ENCODE data around the gene CDX1.

CDX1 gene

DNA sequence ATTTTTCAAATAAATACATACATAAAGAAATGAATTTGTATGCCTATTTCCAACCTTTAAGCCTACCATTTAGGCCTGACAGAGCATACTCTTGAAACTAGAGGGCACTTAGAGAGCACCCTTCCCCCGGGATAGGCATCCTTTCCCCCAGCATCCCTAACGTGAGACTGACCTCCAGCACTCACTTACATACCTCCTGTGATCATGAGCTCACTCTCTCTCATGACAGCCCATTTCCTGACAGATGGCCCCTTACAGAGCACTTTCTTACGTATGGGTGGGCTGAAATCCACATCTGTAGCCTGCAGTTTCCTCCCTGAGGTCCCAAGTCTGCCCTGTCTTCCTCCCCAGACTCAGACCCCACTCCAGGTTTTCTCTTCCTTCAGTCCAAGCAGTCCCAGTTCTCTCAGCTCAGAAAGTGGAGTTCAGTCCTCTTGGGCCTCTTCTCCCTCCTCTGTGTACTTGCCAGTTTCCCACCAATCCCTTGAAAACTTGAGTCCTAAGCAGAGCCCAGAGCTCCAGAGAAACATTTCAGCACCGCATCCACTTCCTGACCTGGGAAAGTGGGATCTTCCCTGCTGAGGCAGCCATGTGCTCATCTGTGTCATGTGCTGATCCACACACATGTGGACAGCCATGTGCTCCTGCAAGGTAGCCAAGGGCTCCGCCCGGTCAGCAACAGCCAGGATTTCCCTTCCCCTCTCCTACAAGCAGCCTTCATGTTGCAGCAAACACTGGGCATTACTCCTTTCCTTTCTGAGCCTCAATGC lies 2.2 kb upstream of the CDX1 start:
- no peak overlapping the region for H4K8ac ChIP-seq (ENCODE audit: low read depth, low read length)
- H3K4ac ChIP-seq (ENCODE audit: low read depth, low read length), result no peak overlapping the region
- H3K36me3 ChIP-seq (ENCODE audit: control insufficient read depth, insufficient read depth, low read length), result no peaks in the 10 kb centered on the region
- no peak overlapping the region for H3K18ac ChIP-seq (ENCODE audit: low read length)
- H3K79me2 ChIP-seq (ENCODE audit: control insufficient read depth, insufficient read depth, low read length), result no peaks in the 10 kb centered on the region
- no peak overlapping the region for H3K4me2 ChIP-seq (ENCODE audit: low read length)
- no peak overlapping the region for H3K27ac ChIP-seq (ENCODE audit: low read depth, low read length)
- no CpG with 5 or more reads among the region's 6 CpGs for WGBS (ENCODE audit: extremely low coverage, insufficient coverage, low lambda C conversion rate)
- H2BK15ac ChIP-seq (replicated peaks; ENCODE audit: low read depth), result no peak overlapping the region
- H2BK5ac ChIP-seq (ENCODE audit: low read length), result no peak overlapping the region
- no peak overlapping the region for H3K4me3 ChIP-seq (ENCODE audit: low read length)
- H3K56ac ChIP-seq (ENCODE audit: low read length), result no peak overlapping the region
- H3K79me1 ChIP-seq (ENCODE audit: low read length), result no peaks in the 10 kb centered on the region
- H3K4me1 ChIP-seq (ENCODE audit: control insufficient read depth, low read depth, low read length), result peaks cover 7% of the 10 kb centered on the region
- no peak overlapping the region for H3K9ac ChIP-seq (ENCODE audit: low read length)
- no peak overlapping the region for H4K5ac ChIP-seq (ENCODE audit: low read length)
- H3K27me3 ChIP-seq (ENCODE audit: insufficient read depth, low read length, poor library complexity), result no peaks in the 10 kb centered on the region
- H3K23ac ChIP-seq (ENCODE audit: low read length), result no peak overlapping the region
- H2AK5ac ChIP-seq (ENCODE audit: low read length), result no peak overlapping the region
- no peak for DNase-seq
- H2BK120ac ChIP-seq (ENCODE audit: low read depth, low read length), result no peak overlapping the region

DNA sequence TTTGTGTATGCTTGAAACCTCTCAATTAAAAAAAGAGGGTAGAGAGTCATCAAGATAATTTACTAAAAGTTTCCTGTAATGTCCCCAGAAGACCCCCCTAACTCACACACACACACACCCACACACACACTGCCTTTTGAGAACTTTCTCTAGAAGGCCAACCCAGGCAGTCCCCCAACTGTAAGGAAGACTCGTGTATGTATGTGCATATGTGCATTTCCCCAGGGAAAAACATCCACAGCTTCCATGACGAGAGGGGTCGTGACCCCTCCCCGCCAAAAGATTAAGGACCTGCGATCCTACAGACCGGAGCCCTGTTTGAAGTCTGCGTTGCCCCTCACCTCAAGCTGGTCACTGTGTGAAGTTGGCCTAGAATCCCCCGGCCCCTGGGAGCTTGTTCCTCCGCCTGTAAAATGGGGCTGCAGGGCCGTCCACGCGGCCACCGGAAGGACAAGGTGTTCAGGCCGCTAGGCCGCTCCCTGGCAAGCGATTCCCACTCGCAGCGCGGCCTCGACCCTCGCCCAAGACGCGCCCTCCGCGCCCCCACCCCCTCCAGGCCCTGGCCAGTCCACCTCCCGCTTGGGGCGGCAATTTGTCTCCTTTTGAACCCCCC lies 435 bp upstream of the CDX1 start:
- peak overlapping the region; percentile 21 for H3K18ac ChIP-seq (ENCODE audit: low read length)
- no peaks in the 10 kb centered on the region for H3K79me2 ChIP-seq (ENCODE audit: control insufficient read depth, insufficient read depth, low read length)
- no peak overlapping the region for H3K9ac ChIP-seq (ENCODE audit: low read length)
- no peak overlapping the region for H3K4me2 ChIP-seq (ENCODE audit: low read length)
- DNase-seq, result no peak
- H4K5ac ChIP-seq (ENCODE audit: low read length), result no peak overlapping the region
- H2BK15ac ChIP-seq (replicated peaks; ENCODE audit: low read depth), result no peak overlapping the region
- no peak overlapping the region for H3K4ac ChIP-seq (ENCODE audit: low read depth, low read length)
- H3K4me3 ChIP-seq (ENCODE audit: low read length), result no peak overlapping the region
- H3K79me1 ChIP-seq (ENCODE audit: low read length), result no peaks in the 10 kb centered on the region
- H3K36me3 ChIP-seq (ENCODE audit: control insufficient read depth, insufficient read depth, low read length), result no peaks in the 10 kb centered on the region
- H3K23ac ChIP-seq (ENCODE audit: low read length), result no peak overlapping the region
- H3K27me3 ChIP-seq (ENCODE audit: insufficient read depth, low read length, poor library complexity), result no peaks in the 10 kb centered on the region
- peak overlapping the region; percentile 75 for H3K56ac ChIP-seq (ENCODE audit: low read length)
- H3K27ac ChIP-seq (ENCODE audit: low read depth, low read length), result no peak overlapping the region
- no peak overlapping the region for H2AK5ac ChIP-seq (ENCODE audit: low read length)
- H3K4me1 ChIP-seq (ENCODE audit: control insufficient read depth, low read depth, low read length), result peaks cover 2% of the 10 kb centered on the region
- no peak overlapping the region for H2BK120ac ChIP-seq (ENCODE audit: low read depth, low read length)
- no peak overlapping the region for H2BK5ac ChIP-seq (ENCODE audit: low read length)
- no peak overlapping the region for H4K8ac ChIP-seq (ENCODE audit: low read depth, low read length)
- no CpG with 5 or more reads among the region's 27 CpGs for WGBS (ENCODE audit: extremely low coverage, insufficient coverage, low lambda C conversion rate)

DNA sequence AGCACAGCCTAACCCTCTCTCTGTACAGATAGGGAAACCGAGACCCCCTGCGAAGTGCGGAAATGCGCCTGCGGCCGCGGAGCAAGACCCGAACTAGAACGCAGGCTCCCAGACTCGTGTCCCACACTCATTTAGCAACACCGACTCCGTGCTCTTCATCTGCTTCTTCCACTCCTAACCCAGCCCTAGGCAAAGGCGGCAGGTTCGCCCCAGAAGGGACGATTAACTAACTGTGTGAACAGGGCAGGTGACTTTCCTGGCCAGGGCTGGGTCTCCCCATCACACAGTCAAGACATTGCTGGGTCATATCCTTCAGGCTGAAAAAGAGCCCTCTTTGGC lies 903 bp downstream of the CDX1 start:
- no CpG with 5 or more reads among the region's 15 CpGs for WGBS (ENCODE audit: extremely low coverage, insufficient coverage, low lambda C conversion rate)
- Histone ChIP-seq H4K5ac (ENCODE audit: low read length) (no peak overlapping the region), H2AK5ac (ENCODE audit: low read length) (no peak overlapping the region), H3K4ac (ENCODE audit: low read depth, low read length) (no peak overlapping the region), H3K4me2 (ENCODE audit: low read length) (no peak overlapping the region), H3K36me3 (ENCODE audit: control insufficient read depth, insufficient read depth, low read length) (no peaks in the 10 kb centered on the region), H4K8ac (ENCODE audit: low read depth, low read length) (no peak overlapping the region), H3K27me3 (ENCODE audit: insufficient read depth, low read length, poor library complexity) (no peaks in the 10 kb centered on the region), H2BK15ac (replicated peaks; ENCODE audit: low read depth) (no peak overlapping the region), H3K79me1 (ENCODE audit: low read length) (no peaks in the 10 kb centered on the region), H3K23ac (ENCODE audit: low read length) (no peak overlapping the region), H3K9ac (ENCODE audit: low read length) (no peak overlapping the region), H3K56ac (ENCODE audit: low read length) (peak overlapping the region; percentile 17), H3K4me3 (ENCODE audit: low read length) (no peak overlapping the region), H3K4me1 (ENCODE audit: control insufficient read depth, low read depth, low read length) (no peaks in the 10 kb centered on the region), H3K79me2 (ENCODE audit: control insufficient read depth, insufficient read depth, low read length) (no peaks in the 10 kb centered on the region), H2BK5ac (ENCODE audit: low read length) (no peak overlapping the region), H3K27ac (ENCODE audit: low read depth, low read length) (no peak overlapping the region), H3K18ac (ENCODE audit: low read length) (peak overlapping the region; percentile 43), H2BK120ac (ENCODE audit: low read depth, low read length) (no peak overlapping the region)
- DNase-seq, result peak; percentile 38

DNA sequence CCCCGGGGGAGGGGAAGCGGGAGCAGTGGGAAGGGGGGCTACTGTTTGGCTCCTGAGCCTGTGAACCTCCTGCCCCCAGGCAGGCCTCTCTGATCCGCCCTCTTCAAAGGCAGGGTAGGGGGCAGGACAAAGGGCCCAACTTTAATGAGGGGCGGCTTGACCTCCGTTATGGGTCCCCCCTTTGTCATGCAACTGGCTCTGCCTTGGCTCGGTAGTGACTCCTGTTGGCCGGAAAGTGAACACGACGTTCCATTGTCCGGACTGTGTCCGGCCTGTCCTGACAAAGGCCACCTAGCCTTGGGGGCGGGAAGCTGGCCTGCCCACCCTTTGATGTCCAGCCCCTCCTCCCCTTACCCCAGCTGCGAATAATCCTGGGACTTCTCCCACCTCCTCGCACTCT lies 1.3 kb downstream of the CDX1 start:
- peak; percentile 30 for DNase-seq
- H3K4ac ChIP-seq (ENCODE audit: low read depth, low read length), result no peak overlapping the region
- no peak overlapping the region for H3K18ac ChIP-seq (ENCODE audit: low read length)
- no peaks in the 10 kb centered on the region for H3K36me3 ChIP-seq (ENCODE audit: control insufficient read depth, insufficient read depth, low read length)
- H2BK120ac ChIP-seq (ENCODE audit: low read depth, low read length), result no peak overlapping the region
- WGBS (ENCODE audit: extremely low coverage, insufficient coverage, low lambda C conversion rate), result no CpG with 5 or more reads among the region's 14 CpGs
- no peak overlapping the region for H3K4me2 ChIP-seq (ENCODE audit: low read length)
- H3K4me1 ChIP-seq (ENCODE audit: control insufficient read depth, low read depth, low read length), result no peaks in the 10 kb centered on the region
- H2BK15ac ChIP-seq (replicated peaks; ENCODE audit: low read depth), result no peak overlapping the region
- H3K79me2 ChIP-seq (ENCODE audit: control insufficient read depth, insufficient read depth, low read length), result no peaks in the 10 kb centered on the region
- no peak overlapping the region for H3K4me3 ChIP-seq (ENCODE audit: low read length)
- H3K9ac ChIP-seq (ENCODE audit: low read length), result no peak overlapping the region
- H2BK5ac ChIP-seq (ENCODE audit: low read length), result no peak overlapping the region
- no peaks in the 10 kb centered on the region for H3K79me1 ChIP-seq (ENCODE audit: low read length)
- H3K27me3 ChIP-seq (ENCODE audit: insufficient read depth, low read length, poor library complexity), result no peaks in the 10 kb centered on the region
- no peak overlapping the region for H3K56ac ChIP-seq (ENCODE audit: low read length)
- H4K5ac ChIP-seq (ENCODE audit: low read length), result no peak overlapping the region
- H3K27ac ChIP-seq (ENCODE audit: low read depth, low read length), result no peak overlapping the region
- H4K8ac ChIP-seq (ENCODE audit: low read depth, low read length), result no peak overlapping the region
- no peak overlapping the region for H3K23ac ChIP-seq (ENCODE audit: low read length)
- H2AK5ac ChIP-seq (ENCODE audit: low read length), result no peak overlapping the region

DNA sequence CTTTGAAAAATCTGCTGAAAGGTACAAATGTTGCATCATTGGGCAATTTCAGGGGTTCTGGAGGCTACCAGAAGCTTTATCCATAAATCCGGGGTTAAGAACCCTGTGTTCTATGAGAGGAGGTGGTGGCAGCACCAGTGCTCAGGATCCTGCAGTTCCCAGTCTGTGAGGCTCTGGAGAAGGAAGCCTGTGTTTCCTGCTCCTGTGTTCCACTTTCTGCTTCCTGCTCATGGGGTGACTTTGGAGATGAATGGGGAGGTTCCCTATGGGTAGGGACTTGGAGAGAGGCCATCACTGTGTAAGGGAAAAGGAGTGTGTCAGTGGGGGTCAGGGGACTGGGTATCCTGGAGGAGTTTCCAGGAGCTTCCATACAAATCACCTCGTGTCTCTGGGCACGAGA lies 2.3 kb downstream of the CDX1 start:
- DNase-seq, result no peak
- no peak overlapping the region for H3K9ac ChIP-seq (ENCODE audit: low read length)
- H3K27ac ChIP-seq (ENCODE audit: low read depth, low read length), result no peak overlapping the region
- H3K56ac ChIP-seq (ENCODE audit: low read length), result no peak overlapping the region
- no peak overlapping the region for H2BK5ac ChIP-seq (ENCODE audit: low read length)
- H3K18ac ChIP-seq (ENCODE audit: low read length), result no peak overlapping the region
- H3K4ac ChIP-seq (ENCODE audit: low read depth, low read length), result no peak overlapping the region
- no peak overlapping the region for H3K23ac ChIP-seq (ENCODE audit: low read length)
- H3K4me3 ChIP-seq (ENCODE audit: low read length), result no peak overlapping the region
- H3K4me1 ChIP-seq (ENCODE audit: control insufficient read depth, low read depth, low read length), result no peaks in the 10 kb centered on the region
- no peaks in the 10 kb centered on the region for H3K27me3 ChIP-seq (ENCODE audit: insufficient read depth, low read length, poor library complexity)
- H2AK5ac ChIP-seq (ENCODE audit: low read length), result no peak overlapping the region
- H4K8ac ChIP-seq (ENCODE audit: low read depth, low read length), result no peak overlapping the region
- no peaks in the 10 kb centered on the region for H3K79me1 ChIP-seq (ENCODE audit: low read length)
- no CpG with 5 or more reads among the region's 3 CpGs for whole genome bisulfite sequencing (ENCODE audit: extremely low coverage, insufficient coverage, low lambda C conversion rate)
- no peak overlapping the region for H3K4me2 ChIP-seq (ENCODE audit: low read length)
- H2BK15ac ChIP-seq (replicated peaks; ENCODE audit: low read depth), result no peak overlapping the region
- no peak overlapping the region for H2BK120ac ChIP-seq (ENCODE audit: low read depth, low read length)
- H3K79me2 ChIP-seq (ENCODE audit: control insufficient read depth, insufficient read depth, low read length), result no peaks in the 10 kb centered on the region
- no peaks in the 10 kb centered on the region for H3K36me3 ChIP-seq (ENCODE audit: control insufficient read depth, insufficient read depth, low read length)
- no peak overlapping the region for H4K5ac ChIP-seq (ENCODE audit: low read length)

DNA sequence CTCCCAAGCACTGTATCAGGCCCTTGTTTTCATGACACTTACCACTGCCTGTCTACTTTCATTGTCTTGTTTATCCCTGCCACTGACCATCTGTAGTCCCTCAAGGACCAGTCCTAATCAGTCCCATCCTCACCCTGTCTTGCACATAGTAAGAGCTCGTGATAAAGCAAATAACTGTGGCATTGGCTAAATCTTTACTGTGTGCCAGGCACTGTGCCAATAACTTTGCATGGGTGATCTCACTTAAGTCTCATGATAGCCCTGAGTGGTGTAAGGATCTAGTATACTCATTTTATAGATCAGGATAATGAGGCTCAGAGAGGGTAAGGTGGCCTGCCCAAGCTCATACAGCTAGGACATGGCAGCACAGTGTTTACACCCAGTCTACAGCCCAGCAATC lies 5.6 kb downstream of the CDX1 start:
- no peak overlapping the region for H2BK120ac ChIP-seq (ENCODE audit: low read depth, low read length)
- H3K36me3 ChIP-seq (ENCODE audit: control insufficient read depth, insufficient read depth, low read length), result no peaks in the 10 kb centered on the region
- H4K5ac ChIP-seq (ENCODE audit: low read length), result no peak overlapping the region
- H2BK15ac ChIP-seq (replicated peaks; ENCODE audit: low read depth), result no peak overlapping the region
- no peaks in the 10 kb centered on the region for H3K79me2 ChIP-seq (ENCODE audit: control insufficient read depth, insufficient read depth, low read length)
- H3K9ac ChIP-seq (ENCODE audit: low read length), result no peak overlapping the region
- H2BK5ac ChIP-seq (ENCODE audit: low read length), result no peak overlapping the region
- H2AK5ac ChIP-seq (ENCODE audit: low read length), result no peak overlapping the region
- no CpG with 5 or more reads among the region's 1 CpG for WGBS (ENCODE audit: extremely low coverage, insufficient coverage, low lambda C conversion rate)
- H3K79me1 ChIP-seq (ENCODE audit: low read length), result no peaks in the 10 kb centered on the region
- H3K27ac ChIP-seq (ENCODE audit: low read depth, low read length), result no peak overlapping the region
- DNase-seq, result no peak
- H3K4me3 ChIP-seq (ENCODE audit: low read length), result no peak overlapping the region
- H4K8ac ChIP-seq (ENCODE audit: low read depth, low read length), result no peak overlapping the region
- H3K56ac ChIP-seq (ENCODE audit: low read length), result no peak overlapping the region
- H3K4me1 ChIP-seq (ENCODE audit: control insufficient read depth, low read depth, low read length), result no peaks in the 10 kb centered on the region
- H3K4ac ChIP-seq (ENCODE audit: low read depth, low read length), result no peak overlapping the region
- H3K27me3 ChIP-seq (ENCODE audit: insufficient read depth, low read length, poor library complexity), result no peaks in the 10 kb centered on the region
- no peak overlapping the region for H3K18ac ChIP-seq (ENCODE audit: low read length)
- H3K23ac ChIP-seq (ENCODE audit: low read length), result no peak overlapping the region
- H3K4me2 ChIP-seq (ENCODE audit: low read length), result no peak overlapping the region
